GM12874 (cell line): Measurements from ENCODE around the gene OR2A12.

Experiments
- TF ChIP-seq, protein P1 (sequence below): IDR thresholded peaks from 2 replicates; pipeline ENCODE4 v1.5.1; 2011; ENCODE audit warnings: low read depth, mild to moderate bottlenecking, control low read depth, low read length, moderate library complexity; ENCODE audit not compliant: insufficient read depth

The OR2A12 gene

DNA sequence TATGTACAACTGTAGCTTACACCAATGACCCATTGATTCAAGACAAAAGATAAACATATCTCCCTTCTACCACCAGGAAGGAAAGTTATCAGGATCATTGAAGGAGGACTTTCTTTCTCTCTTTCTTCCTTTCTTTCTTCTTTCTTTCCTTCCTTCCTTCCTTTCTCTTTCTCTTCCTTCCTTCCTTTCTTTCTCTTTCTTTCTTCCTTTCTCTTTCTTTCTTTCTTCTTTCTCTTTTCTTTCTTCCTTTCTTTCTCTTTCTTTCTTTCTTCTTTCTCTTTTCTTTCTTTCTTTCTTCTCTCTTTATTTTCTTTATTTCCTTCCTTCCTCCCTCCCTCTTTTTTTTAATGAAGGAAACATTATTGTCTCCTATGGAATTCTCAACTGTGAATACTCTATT, 12.7 kb downstream of the OR2A12 start:
- TF ChIP-seq, protein P1, sequence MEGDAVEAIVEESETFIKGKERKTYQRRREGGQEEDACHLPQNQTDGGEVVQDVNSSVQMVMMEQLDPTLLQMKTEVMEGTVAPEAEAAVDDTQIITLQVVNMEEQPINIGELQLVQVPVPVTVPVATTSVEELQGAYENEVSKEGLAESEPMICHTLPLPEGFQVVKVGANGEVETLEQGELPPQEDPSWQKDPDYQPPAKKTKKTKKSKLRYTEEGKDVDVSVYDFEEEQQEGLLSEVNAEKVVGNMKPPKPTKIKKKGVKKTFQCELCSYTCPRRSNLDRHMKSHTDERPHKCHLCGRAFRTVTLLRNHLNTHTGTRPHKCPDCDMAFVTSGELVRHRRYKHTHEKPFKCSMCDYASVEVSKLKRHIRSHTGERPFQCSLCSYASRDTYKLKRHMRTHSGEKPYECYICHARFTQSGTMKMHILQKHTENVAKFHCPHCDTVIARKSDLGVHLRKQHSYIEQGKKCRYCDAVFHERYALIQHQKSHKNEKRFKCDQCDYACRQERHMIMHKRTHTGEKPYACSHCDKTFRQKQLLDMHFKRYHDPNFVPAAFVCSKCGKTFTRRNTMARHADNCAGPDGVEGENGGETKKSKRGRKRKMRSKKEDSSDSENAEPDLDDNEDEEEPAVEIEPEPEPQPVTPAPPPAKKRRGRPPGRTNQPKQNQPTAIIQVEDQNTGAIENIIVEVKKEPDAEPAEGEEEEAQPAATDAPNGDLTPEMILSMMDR: no peak

DNA sequence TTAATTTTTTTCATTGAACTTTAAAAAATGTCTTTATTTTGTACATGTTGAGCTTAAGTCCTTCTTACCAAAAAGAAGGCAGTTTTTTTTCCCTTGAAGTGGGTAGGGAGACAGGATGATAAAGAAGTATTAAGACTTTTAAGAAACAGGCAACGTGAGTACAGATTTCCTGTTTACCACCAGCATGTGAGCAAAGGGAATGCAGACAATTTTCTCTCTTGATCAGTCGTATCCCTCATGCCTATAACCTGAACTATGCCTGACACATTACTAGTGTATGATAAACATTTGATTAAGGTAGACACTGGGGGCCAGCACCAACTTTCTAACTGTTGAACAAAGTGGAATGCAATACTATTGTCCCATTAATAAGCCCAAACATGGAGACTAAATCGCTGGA, 14.5 kb downstream of the OR2A12 start:
- TF ChIP-seq, protein P1: no peak

DNA sequence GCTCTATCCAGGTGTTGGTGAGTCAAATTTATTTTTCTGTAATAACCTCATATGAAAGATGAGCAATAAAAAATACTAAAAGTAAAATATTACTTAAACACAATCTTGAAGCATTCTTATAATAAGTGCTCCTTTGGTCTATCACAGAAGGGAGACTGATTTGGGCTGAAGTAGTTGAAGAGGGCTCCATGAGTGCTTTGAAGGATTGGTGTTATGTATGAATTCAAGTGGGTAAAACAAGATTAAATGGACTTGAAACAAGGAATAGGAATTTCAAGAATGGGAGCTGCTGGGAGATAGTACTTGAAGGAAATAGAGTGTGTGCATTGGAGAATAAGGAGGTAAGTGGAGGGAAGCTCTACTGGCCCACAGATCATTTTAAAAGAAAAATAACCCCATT, 16.0 kb downstream of the OR2A12 start:
- TF ChIP-seq, protein P1: no peak

DNA sequence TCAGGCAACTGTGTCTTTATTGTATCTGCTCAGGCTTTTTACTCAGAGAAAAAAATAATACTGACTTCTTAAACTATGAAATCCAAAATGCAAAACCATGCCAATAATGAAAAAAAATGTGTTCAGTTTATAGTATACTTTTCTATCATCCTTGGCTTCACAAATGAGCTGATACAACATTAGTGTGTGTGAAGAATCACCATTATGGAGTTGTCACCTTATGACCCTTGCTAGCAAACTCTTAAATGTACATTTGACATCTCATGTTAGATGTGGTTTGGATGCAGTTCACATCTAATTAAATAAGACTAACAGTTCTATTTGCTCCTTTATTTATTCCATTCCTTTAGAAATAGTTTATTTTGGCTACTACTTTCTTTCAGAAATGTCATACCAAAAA, 19.1 kb downstream of the OR2A12 start:
- TF ChIP-seq, protein P1: no peak

DNA sequence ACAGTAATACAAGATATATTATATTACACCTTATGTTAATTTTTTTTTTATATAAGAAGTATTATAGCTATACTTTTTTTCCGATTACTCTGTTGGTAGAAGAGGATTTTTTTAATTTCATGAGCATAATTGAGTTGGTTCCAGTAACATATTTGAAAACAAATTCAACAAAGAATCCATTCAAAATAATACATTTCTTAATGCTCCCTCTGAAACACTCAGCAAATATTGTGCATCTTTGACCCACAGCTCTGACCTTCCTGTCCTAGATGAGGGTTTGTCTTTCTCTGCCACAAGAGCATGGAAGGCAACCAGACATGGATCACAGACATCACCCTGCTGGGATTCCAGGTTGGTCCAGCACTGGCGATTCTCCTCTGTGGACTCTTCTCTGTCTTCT, 23.2 kb downstream of the OR2A12 start, which contains the start of gene OR2A2:
TSS of gene OR2A2 (plus strand) at position 301 of the 400 bp plus-strand sequence. CDS start at position 301, 0 bp downstream.
- TF ChIP-seq, protein P1: no peak

DNA sequence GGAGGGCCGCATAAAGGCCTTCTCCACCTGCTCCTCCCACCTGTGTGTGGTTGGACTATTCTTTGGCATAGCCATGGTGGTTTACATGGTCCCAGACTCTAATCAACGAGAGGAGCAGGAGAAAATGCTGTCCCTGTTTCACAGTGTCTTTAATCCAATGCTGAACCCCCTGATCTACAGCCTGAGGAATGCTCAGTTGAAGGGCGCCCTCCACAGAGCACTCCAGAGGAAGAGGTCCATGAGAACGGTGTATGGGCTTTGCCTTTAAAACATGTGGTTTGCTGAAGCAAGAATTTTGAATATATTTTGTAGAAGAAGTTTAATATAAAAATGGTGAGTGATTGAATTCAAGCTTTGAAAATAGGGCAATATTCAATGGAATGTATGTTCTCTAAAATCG, 24.2 kb downstream of the OR2A12 start:
- TF ChIP-seq, protein P1: no peak

DNA sequence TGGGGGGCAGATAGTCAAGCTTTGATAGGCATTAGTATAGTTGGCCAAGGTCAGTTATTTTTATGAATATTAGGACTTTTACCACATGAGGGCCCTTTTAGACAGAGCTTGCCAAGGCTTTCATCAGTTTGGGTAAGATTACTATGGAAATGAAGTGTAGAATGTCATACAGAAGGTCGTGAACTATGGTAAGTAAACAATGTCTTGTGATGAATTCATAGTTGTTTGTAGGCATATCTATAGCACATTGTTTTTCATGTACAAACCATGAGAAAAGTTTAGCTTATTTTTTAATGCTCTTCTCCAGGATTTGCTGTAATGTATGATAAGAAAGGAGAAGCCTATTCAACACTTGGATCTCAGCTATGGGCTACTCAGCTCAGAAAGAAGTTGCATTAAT, 27.6 kb downstream of the OR2A12 start:
- TF ChIP-seq, protein P1: no peak

DNA sequence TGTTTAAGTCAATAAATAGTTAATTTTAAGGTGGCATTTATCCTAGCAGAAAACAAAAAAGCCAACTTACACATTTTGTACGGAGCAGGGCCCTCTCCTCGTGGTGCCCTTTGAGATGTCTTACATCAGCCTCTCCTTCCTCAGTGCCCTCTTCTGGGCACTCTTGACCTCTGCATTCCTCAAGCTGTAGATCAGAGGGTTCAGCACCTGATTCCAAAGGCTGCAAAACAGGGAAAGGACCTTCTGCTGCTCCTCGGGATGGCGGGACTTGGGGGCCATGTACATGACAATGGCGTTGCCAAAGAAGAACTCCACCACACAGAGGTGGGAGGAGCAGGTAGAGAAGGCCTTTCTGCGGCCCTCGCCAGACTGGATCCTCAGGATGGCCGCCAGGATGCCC, 32.3 kb downstream of the OR2A12 start:
- TF ChIP-seq, protein P1: no peak
